Mesothelial cell of epicardium (in vitro differentiated cells): Measurements from ENCODE around the gene PIGX. TPM values are rescaled to one million over a fixed set of nuclear protein-coding genes. Genes with fewer than 3 reads are reported as not detected.

Experiments
- DNase-seq, 2 experiments: peaks; one replicate each; pipeline ENCODE4 v3.0.0; 2021; ENCODE audit warnings: low spot score in 2 of 2; ENCODE audit not compliant: unreplicated experiment in 2 of 2
- H3K27ac Mint-ChIP-seq: 2 replicates; pipeline ENCODE4 v1.8.0; 2021; ENCODE audit warnings: mixed read lengths
- H3K27me3 Mint-ChIP-seq: 2 replicates; pipeline ENCODE4 v1.8.0; 2021; ENCODE audit warnings: low read depth, mixed read lengths
- H3K36me3 Mint-ChIP-seq: 2 replicates; pipeline ENCODE4 v1.8.0; 2021; ENCODE audit warnings: mixed read lengths
- H3K4me1 Mint-ChIP-seq: 2 replicates; pipeline ENCODE4 v1.8.0; 2021; ENCODE audit warnings: mixed read lengths
- H3K4me3 Mint-ChIP-seq: 2 replicates; pipeline ENCODE4 v1.8.0; 2021; ENCODE audit warnings: mild to moderate bottlenecking, moderate library complexity, mixed read lengths
- H3K9me3 Mint-ChIP-seq: 2 replicates; pipeline ENCODE4 v1.8.0; 2021; ENCODE audit warnings: mixed read lengths
- CTCF ChIP-seq: fragments of 200-600 bp; sonication (generic); IDR thresholded peaks from one replicate; pipeline ENCODE4 v1.5.0; 2021; ENCODE audit warnings: antibody characterized with exemption; ENCODE audit not compliant: unreplicated experiment
- total RNA-seq: library from RNA; stranded (reverse); gene quantifications from 3 replicates; pipeline ENCODE4 v1.2.1, GENCODE V29; 2021

Gene PIGX
- total RNA-seq, 1 donor from 2014 or later, result 26.4 TPM

GRCh38 chr3:196778755-196779154 lies 66.6 kb downstream of the PIGX start:
- no peak for DNase-seq
- Mint-ChIP-seq H3K4me1 (peaks cover 20% of the 10 kb centered on the region), H3K27ac (peak overlapping the region; percentile 47), H3K27me3 (no peaks in the 10 kb centered on the region), H3K36me3 (peaks cover 34% of the 10 kb centered on the region), H3K9me3 (peaks cover 6% of the 10 kb centered on the region), H3K4me3 (no peak overlapping the region)
- no peak for TF ChIP-seq CTCF

GRCh38 chr3:196782511-196782910 lies 70.3 kb downstream of the PIGX start:
- Mint-ChIP-seq H3K27me3 (no peaks in the 10 kb centered on the region), H3K9me3 (peaks cover 11% of the 10 kb centered on the region), H3K27ac (no peak overlapping the region), H3K36me3 (peaks cover 48% of the 10 kb centered on the region), H3K4me1 (peaks cover 13% of the 10 kb centered on the region), H3K4me3 (no peak overlapping the region)
- no peak for DNase-seq
- no peak for TF ChIP-seq CTCF

Other genes starting within 250 kb of the PIGX start
- gene RNF168, start 208.6 kb upstream of the PIGX start, total RNA-seq, result 19.5 to 21.3 TPM (median 21.0 TPM) in 3 replicates
- not detected in 3 replicates for gene SMCO1, start 197.0 kb upstream of the PIGX start, total RNA-seq
- gene WDR53, start 143.8 kb upstream of the PIGX start, total RNA-seq, result 12.3 to 15.7 TPM (median 13.4 TPM) in 3 replicates
- gene FBXO45, start 143.7 kb upstream of the PIGX start, total RNA-seq, result 9.1 to 9.4 TPM (median 9.4 TPM) in 3 replicates
- gene NRROS, start 72.7 kb upstream of the PIGX start, total RNA-seq, result 0.72 to 1.3 TPM (median 0.93 TPM) in 3 replicates
- 2.1 to 2.5 TPM (median 2.1 TPM) in 3 replicates for gene CEP19, start 127 bp upstream of the PIGX start, total RNA-seq
- gene PAK2, start 27.5 kb downstream of the PIGX start, total RNA-seq, result 52.0 to 53.1 TPM (median 52.8 TPM) in 3 replicates
- 44.4 to 47.3 TPM (median 46.5 TPM) in 3 replicates for gene SENP5, start 155.5 kb downstream of the PIGX start, total RNA-seq
- 77.9 to 83.0 TPM (median 82.8 TPM) in 3 replicates for gene NCBP2, start 230.2 kb downstream of the PIGX start, total RNA-seq